A549 (cell line): ENCODE results near the gene EFNA5.

Source experiments
- BHLHE40 ChIP-seq: IDR thresholded peaks from 2 replicates; pipeline ENCODE4 v1.6.1; 2012; ENCODE audit warnings: low read depth, low read length, inconsistent platforms
- CBX8 ChIP-seq: fragments of 200-600 bp; sonication (generic); IDR thresholded peaks from 2 replicates; pipeline ENCODE4 v1.6.1; 2016
- CEBPB ChIP-seq, 2 experiments: fragments of >200 bp in 1 of 2; sonication (Bioruptor Twin) in 1 of 2; formaldehyde crosslinking in 1 of 2; IDR thresholded peaks; 2 replicates each; pipeline ENCODE4 v1.6.1; 2012 to 2016
- EP300 ChIP-seq, 2 experiments: fragments of >200 bp; sonication (Bioruptor Twin); formaldehyde crosslinking; IDR thresholded peaks; 2 replicates in 1 of 2; 3 replicates in 1 of 2; pipeline ENCODE4 v1.6.1; 2016 to 2017
- JUNB ChIP-seq: fragments of >200 bp; sonication (Bioruptor Twin); formaldehyde crosslinking; IDR thresholded peaks from 2 replicates; pipeline ENCODE4 v1.6.1; 2016
- MAFK ChIP-seq: fragments of 450-650 bp; IDR thresholded peaks from 2 replicates; pipeline ENCODE4 v1.6.1; 2014; ENCODE audit not compliant: partially characterized antibody
- POLR2A ChIP-seq: IDR thresholded peaks from 2 replicates; pipeline ENCODE4 v1.6.1; 2012; ENCODE audit warnings: mild to moderate bottlenecking, low read length
- POLR2AphosphoS2 ChIP-seq: conservative IDR thresholded peaks from 2 replicates; pipeline ENCODE4 v1.6.1; 2012; ENCODE audit warnings: low read length, improper control_type of control experiment, inconsistent platforms
- RARB ChIP-seq: fragments of 250-450 bp; sonication (Bioruptor Pico); IDR thresholded peaks from 2 replicates; pipeline ENCODE4 v1.8.0; 2021; ENCODE audit warnings: mild to moderate bottlenecking, moderate library complexity
- TF ChIP-seq, protein P1 (sequence below): fragments of >200 bp; sonication (Bioruptor Twin); formaldehyde crosslinking; IDR thresholded peaks from 3 replicates; pipeline ENCODE4 v1.5.1; 2016
- TF ChIP-seq, protein P2 (sequence below): fragments of 200-600 bp; sonication (generic); IDR thresholded peaks from 2 replicates; pipeline ENCODE4 v1.6.1; 2016; ENCODE audit warnings: antibody characterized with exemption, mild to moderate bottlenecking, moderate library complexity
- TF ChIP-seq, protein P3 (sequence below): IDR thresholded peaks from 2 replicates; pipeline ENCODE4 v1.6.1; 2012

DNA sequence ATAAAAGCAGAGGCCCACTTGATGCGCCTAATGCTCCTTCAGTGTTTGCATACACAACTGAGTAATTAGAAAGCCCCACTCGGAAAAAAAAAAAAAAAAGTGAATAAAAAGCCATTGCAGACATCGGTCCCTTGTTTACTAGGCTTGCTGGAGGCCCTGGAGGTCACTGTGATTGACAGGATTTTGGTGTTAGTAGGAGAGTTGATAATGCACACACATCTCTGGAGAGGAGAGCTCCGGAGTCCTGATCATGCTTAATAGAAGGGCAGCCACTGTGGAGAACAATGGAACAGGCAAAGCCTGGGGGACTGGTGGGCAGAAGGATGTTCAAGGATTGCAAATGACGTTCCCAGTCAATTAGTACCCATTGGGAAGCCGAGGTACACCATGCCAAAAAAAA is 152.5 kb downstream of the EFNA5 start:
- TF ChIP-seq, protein P1, sequence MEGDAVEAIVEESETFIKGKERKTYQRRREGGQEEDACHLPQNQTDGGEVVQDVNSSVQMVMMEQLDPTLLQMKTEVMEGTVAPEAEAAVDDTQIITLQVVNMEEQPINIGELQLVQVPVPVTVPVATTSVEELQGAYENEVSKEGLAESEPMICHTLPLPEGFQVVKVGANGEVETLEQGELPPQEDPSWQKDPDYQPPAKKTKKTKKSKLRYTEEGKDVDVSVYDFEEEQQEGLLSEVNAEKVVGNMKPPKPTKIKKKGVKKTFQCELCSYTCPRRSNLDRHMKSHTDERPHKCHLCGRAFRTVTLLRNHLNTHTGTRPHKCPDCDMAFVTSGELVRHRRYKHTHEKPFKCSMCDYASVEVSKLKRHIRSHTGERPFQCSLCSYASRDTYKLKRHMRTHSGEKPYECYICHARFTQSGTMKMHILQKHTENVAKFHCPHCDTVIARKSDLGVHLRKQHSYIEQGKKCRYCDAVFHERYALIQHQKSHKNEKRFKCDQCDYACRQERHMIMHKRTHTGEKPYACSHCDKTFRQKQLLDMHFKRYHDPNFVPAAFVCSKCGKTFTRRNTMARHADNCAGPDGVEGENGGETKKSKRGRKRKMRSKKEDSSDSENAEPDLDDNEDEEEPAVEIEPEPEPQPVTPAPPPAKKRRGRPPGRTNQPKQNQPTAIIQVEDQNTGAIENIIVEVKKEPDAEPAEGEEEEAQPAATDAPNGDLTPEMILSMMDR = no peak
- TF ChIP-seq RARB (CRISPR knock-in tag) = no peak
- TF ChIP-seq CEBPB (IDR thresholded peaks at IDR 0.05) = no peak
- TF ChIP-seq, protein P2, sequence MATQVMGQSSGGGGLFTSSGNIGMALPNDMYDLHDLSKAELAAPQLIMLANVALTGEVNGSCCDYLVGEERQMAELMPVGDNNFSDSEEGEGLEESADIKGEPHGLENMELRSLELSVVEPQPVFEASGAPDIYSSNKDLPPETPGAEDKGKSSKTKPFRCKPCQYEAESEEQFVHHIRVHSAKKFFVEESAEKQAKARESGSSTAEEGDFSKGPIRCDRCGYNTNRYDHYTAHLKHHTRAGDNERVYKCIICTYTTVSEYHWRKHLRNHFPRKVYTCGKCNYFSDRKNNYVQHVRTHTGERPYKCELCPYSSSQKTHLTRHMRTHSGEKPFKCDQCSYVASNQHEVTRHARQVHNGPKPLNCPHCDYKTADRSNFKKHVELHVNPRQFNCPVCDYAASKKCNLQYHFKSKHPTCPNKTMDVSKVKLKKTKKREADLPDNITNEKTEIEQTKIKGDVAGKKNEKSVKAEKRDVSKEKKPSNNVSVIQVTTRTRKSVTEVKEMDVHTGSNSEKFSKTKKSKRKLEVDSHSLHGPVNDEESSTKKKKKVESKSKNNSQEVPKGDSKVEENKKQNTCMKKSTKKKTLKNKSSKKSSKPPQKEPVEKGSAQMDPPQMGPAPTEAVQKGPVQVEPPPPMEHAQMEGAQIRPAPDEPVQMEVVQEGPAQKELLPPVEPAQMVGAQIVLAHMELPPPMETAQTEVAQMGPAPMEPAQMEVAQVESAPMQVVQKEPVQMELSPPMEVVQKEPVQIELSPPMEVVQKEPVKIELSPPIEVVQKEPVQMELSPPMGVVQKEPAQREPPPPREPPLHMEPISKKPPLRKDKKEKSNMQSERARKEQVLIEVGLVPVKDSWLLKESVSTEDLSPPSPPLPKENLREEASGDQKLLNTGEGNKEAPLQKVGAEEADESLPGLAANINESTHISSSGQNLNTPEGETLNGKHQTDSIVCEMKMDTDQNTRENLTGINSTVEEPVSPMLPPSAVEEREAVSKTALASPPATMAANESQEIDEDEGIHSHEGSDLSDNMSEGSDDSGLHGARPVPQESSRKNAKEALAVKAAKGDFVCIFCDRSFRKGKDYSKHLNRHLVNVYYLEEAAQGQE = no peak
- no peak for TF ChIP-seq BHLHE40
- TF ChIP-seq JUNB = no peak
- TF ChIP-seq, protein P3, sequence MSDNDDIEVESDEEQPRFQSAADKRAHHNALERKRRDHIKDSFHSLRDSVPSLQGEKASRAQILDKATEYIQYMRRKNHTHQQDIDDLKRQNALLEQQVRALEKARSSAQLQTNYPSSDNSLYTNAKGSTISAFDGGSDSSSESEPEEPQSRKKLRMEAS = no peak
- no peak for TF ChIP-seq EP300 (IDR thresholded peaks at IDR 0.05)
- TF ChIP-seq POLR2AphosphoS2 = no peak
- TF ChIP-seq CBX8 = no peak
- TF ChIP-seq POLR2A = no peak
- TF ChIP-seq MAFK = no peak
